SK-N-SH (cell line): ENCODE data around the gene LONP2.

Experiments
- CTCF ChIP-seq: fragments of 200-600 bp; sonication (generic); IDR thresholded peaks from 2 replicates; pipeline ENCODE4 v1.6.1; 2017; ENCODE audit warnings: antibody characterized with exemption, mild to moderate bottlenecking, moderate library complexity
- EP300 ChIP-seq, 2 experiments: IDR thresholded peaks; 2 replicates each; pipeline versions ENCODE4 v1.4.0 to v1.6.1; 2012; ENCODE audit warnings: borderline replicate concordance in 1 of 2, low read depth in 1 of 2, low read length in 1 of 2
- EZH2phosphoT487 ChIP-seq: fragments of 200-600 bp; sonication (generic); IDR thresholded peaks from 2 replicates; pipeline ENCODE4 v1.6.1; 2017; ENCODE audit warnings: low read depth, mixed run types, mild to moderate bottlenecking, antibody characterized with exemption, moderate library complexity, borderline replicate concordance
- GABPA ChIP-seq: IDR thresholded peaks from 2 replicates; pipeline ENCODE4 v1.4.0; 2012; ENCODE audit warnings: low read depth, mild to moderate bottlenecking
- JUND ChIP-seq: IDR thresholded peaks from 2 replicates; pipeline ENCODE4 v1.4.0; 2012
- POLR2AphosphoS5 ChIP-seq: IDR thresholded peaks from 2 replicates; pipeline ENCODE4 v1.6.1; 2012; ENCODE audit warnings: low read depth, low read length
- RAD21 ChIP-seq: IDR thresholded peaks from 2 replicates; pipeline ENCODE4 v1.6.1; 2012; ENCODE audit warnings: mild to moderate bottlenecking, low read length
- RFX5 ChIP-seq: IDR thresholded peaks from 2 replicates; pipeline ENCODE4 v1.6.1; 2012; ENCODE audit warnings: mild to moderate bottlenecking, improper control_type of control experiment, low read length
- TAF1 ChIP-seq: IDR thresholded peaks from 2 replicates; pipeline ENCODE4 v1.6.1; 2012; ENCODE audit warnings: low read depth, mild to moderate bottlenecking, low read length, moderate library complexity, borderline replicate concordance
- USF1 ChIP-seq: IDR thresholded peaks from 2 replicates; pipeline ENCODE4 v1.4.0; 2012; ENCODE audit warnings: low read depth, borderline replicate concordance
- TF ChIP-seq, protein P1 (sequence below): IDR thresholded peaks from 2 replicates; pipeline ENCODE4 v1.6.1; 2012; ENCODE audit warnings: mild to moderate bottlenecking, low read depth, low read length, moderate library complexity

GRCh38 chr16:48373258-48374029, 129.3 kb downstream of the LONP2 start:
- TF ChIP-seq CTCF (no peak), USF1 (no peak), JUND (no peak), EZH2phosphoT487 (no peak), EP300 (IDR thresholded peaks at IDR 0.05; ENCODE audit: borderline replicate concordance in 1 of 2, low read depth in 1 of 2, low read length in 1 of 2) (no peak), POLR2AphosphoS5 (no peak), RFX5 (no peak), RAD21 (no peak), GABPA (no peak), TAF1 (no peak)
- TF ChIP-seq, protein P1, sequence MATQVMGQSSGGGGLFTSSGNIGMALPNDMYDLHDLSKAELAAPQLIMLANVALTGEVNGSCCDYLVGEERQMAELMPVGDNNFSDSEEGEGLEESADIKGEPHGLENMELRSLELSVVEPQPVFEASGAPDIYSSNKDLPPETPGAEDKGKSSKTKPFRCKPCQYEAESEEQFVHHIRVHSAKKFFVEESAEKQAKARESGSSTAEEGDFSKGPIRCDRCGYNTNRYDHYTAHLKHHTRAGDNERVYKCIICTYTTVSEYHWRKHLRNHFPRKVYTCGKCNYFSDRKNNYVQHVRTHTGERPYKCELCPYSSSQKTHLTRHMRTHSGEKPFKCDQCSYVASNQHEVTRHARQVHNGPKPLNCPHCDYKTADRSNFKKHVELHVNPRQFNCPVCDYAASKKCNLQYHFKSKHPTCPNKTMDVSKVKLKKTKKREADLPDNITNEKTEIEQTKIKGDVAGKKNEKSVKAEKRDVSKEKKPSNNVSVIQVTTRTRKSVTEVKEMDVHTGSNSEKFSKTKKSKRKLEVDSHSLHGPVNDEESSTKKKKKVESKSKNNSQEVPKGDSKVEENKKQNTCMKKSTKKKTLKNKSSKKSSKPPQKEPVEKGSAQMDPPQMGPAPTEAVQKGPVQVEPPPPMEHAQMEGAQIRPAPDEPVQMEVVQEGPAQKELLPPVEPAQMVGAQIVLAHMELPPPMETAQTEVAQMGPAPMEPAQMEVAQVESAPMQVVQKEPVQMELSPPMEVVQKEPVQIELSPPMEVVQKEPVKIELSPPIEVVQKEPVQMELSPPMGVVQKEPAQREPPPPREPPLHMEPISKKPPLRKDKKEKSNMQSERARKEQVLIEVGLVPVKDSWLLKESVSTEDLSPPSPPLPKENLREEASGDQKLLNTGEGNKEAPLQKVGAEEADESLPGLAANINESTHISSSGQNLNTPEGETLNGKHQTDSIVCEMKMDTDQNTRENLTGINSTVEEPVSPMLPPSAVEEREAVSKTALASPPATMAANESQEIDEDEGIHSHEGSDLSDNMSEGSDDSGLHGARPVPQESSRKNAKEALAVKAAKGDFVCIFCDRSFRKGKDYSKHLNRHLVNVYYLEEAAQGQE = no peak
